GM21723 (cell line): ENCODE results near the gene PRDM16.

Experiments used
- ATAC-seq: cut with Tn5 transposase; IDR thresholded peaks from one replicate; pipeline ENCODE4 v1.9.1; 2021; ENCODE audit warnings: mild to moderate bottlenecking, moderate library complexity; ENCODE audit not compliant: unreplicated experiment

PRDM16 gene

GRCh38 chr1:3249631-3250501, 180.9 kb downstream of the PRDM16 start:
- ATAC-seq, result no peak

GRCh38 chr1:3250624-3251023, 181.6 kb downstream of the PRDM16 start:
- no peak for ATAC-seq

- no peak for ATAC-seq
These were observed 182.2 kb downstream of the PRDM16 start for GRCh38 chr1:3251099-3251806.

GRCh38 chr1:3251807-3252428, 182.9 kb downstream of the PRDM16 start:
- ATAC-seq, result no peak

- ATAC-seq, result no peak
These were observed 186.7 kb downstream of the PRDM16 start for GRCh38 chr1:3255680-3256079.

- no peak for ATAC-seq
These were observed 188.8 kb downstream of the PRDM16 start for GRCh38 chr1:3257788-3258187.

GRCh38 chr1:3258386-3259003, 189.5 kb downstream of the PRDM16 start:
- no peak for ATAC-seq

- ATAC-seq, result no peak
These were observed 190.0 kb downstream of the PRDM16 start for GRCh38 chr1:3259020-3259419.

- ATAC-seq, result no peak
These were observed 192.3 kb downstream of the PRDM16 start for GRCh38 chr1:3261007-3261968.

- no peak for ATAC-seq
These were observed 193.1 kb downstream of the PRDM16 start for GRCh38 chr1:3261969-3262579.

- no peak for ATAC-seq
These were observed 193.8 kb downstream of the PRDM16 start for GRCh38 chr1:3262681-3263286.

GRCh38 chr1:3263790-3264189, 194.8 kb downstream of the PRDM16 start:
- no peak for ATAC-seq

GRCh38 chr1:3264456-3264855, 195.5 kb downstream of the PRDM16 start:
- no peak for ATAC-seq

GRCh38 chr1:3265835-3266805, 197.1 kb downstream of the PRDM16 start:
- no peak for ATAC-seq

GRCh38 chr1:3266870-3267549, 198.0 kb downstream of the PRDM16 start:
- ATAC-seq, result no peak

GRCh38 chr1:3267550-3268270, 198.7 kb downstream of the PRDM16 start:
- no peak for ATAC-seq

GRCh38 chr1:3268281-3268680, 199.3 kb downstream of the PRDM16 start:
- no peak for ATAC-seq
